Measurements from ENCODE around the gene ANKS3.

The ANKS3 gene

DNA sequence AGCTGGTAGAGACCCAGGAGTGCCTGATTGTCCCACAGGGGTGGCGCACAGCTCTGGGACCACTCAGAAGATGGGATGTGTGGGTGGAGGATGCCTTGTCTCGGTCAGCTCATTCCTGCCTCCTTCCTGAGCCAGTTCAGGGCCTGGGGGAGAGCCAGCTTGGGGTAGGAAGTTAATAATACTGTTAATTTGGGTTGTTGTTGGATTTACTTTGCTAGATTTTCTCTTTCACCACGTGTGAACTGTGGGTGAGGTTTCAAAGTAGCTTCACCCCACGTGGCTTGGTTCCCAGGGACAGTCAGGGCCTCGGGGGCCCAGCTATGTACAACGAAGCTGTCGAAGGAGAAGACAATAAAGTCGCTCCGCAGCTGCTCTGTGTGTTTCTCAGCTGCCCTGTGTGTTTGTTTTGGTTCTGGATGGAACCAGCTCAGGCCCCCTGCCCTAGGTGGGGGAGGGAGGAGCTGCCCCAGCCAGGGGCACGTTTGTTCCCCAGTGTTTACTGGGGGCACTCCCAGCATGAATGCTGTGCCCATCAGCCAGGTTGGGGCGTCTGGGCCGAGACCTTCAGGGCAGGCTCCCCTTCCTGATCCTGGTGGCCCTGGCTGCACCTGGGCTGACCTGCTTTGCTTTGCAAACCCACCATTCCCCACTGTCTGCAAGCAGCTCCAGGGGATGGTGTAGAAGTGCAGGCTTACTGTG lies 38.4 kb downstream of the ANKS3 start:
- no peak for DNase-seq (ENCODE audit: low read depth in 2 of 2)

DNA sequence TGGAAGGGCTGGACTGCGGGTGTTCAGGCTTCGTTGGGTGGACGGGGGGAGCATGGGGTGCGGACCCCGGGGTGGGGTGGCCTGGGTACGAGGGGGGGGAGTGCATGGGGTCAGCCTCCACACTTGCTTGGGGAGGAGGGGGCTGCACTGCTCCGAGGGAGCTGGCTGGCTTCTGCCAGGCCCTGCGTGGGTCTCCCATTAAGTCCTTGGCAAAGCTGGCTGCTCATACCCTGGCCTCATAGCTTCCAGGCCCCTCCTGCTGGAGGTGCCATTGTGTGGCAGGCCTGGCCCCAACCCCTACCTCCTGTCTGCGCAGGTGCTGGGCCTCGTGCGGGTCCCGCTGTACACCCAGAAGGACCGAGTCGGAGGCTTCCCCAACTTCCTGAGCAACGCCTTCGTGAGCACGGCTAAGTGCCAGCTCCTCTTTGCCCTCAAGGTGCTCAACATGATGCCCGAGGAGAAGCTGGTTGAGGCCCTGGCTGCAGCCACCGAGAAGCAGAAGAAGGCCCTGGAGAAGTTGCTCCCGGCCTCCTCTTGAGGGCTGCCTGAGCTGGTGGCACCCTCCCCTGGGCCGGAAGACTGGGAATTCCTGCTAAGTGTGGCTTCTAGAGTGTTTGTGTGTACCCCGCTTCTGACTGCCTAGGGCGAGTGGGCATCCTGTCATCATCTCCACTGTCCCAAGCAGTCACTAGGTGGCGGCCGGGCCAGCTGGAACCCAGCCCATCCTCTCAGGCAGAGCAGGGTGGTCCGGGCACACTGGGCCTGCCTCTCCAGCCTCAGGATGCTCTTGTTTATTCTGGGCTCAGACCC lies 39.2 kb downstream of the ANKS3 start:
- no peak for DNase-seq (ENCODE audit: low read depth in 2 of 2)

DNA sequence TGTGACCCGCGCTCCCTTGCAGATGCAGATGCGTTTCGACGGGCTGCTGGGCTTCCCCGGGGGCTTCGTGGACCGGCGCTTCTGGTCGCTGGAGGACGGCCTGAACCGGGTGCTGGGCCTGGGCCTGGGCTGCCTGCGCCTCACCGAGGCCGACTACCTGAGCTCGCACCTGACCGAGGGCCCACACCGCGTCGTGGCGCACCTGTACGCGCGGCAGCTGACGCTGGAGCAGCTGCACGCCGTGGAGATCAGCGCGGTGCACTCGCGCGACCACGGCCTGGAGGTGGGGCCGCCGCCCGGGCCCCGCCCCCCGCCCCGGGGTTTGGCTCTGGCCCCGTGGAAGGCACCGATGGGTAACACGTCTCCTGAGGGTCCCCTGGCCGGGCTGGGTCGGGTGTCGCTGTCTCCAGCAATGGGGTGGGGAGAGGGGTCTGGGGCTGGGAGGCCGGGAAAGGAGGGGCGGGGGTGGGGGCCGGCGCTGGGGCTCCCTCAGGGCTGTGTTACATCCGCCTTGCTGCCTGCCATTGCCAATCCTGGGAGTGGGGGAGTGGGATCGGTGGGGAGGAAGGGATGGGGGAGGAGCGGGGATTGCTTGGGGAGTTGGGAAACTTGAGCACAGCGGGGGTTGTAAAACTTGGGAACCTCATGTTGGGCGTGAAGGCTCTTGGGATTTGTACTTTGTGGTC lies 40.0 kb downstream of the ANKS3 start:
- peak; percentile 12 to 46 for DNase-seq (ENCODE audit: low read depth in 2 of 2)

DNA sequence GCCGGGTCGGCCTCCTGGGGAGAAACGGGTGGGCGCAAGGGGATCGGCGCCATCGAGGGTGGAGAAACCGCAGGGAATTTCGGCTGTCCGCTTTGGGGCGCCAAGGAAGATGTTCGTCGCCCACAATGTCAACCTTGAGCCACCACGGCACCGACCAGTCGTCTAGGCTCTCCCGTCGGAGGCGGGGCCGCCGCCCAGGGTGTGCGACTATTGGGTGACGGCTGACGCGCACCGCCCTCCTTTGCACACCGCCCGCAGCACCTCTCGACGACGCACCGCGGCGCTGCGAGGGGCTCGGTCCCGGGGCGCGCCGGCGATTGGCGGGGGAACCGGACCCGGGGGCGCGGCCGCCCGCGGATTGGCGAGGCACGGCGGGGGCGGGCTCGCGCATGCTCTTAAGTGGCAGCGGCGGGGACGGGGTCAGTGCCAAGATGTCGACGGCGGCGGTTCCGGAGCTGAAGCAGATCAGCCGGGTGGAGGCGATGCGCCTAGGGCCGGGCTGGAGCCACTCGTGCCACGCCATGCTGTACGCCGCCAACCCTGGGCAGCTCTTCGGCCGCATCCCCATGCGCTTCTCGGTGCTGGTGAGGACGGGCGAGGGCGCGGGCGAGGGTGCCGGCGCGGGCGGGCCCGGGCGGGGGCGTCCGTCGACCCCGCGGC lies 40.6 kb downstream of the ANKS3 start, which contains the start of gene NUDT16L1:
Gene NUDT16L1 (plus strand): TSS at position 267 of the 660 bp plus-strand sequence. CDS start 165 bp downstream, at position 432.
- peak; percentile 95 to 97 for DNase-seq (ENCODE audit: low read depth in 2 of 2)

DNA sequence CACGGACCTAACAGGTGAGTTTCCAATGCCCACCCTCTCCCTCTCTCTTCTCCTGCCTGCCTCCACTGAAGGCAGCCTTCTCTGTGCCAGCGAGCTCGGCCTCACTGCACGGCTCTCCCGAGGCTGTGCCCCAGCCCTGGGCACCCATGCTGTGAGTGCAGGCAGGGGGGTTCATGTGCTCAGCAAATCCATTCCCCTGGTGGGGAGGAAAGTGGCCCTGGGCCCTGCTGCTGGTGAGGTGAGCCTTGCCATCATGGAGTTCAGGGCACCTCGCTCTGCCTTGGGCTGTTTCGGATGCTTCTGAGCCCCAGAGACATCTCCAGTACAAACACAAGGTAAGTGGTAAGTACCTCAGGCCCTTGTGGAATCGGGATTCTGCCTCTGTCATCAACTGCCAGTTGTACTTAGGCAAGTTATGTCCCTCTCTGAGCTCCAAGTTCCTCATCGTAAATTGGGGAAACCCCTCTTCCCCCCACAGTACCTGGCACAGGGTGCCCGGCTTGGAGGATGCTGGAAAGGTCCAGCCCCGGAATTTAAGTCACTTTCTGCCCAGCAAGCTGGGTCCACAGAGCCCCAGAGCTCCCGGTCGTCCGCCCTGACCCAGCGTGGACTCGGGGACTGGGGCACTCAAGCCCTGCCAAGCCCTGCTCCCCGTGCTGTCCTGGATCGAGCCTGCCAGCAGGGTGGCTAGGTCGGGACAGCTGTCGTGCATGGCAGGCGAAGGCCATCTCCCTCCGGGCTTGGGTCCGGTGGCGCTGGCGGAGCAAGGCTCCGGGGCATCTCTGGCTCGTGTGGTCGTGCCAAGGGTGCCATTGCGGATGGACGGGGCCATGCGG lies 41.4 kb downstream of the ANKS3 start:
- DNase-seq (ENCODE audit: low read depth in 2 of 2), result no peak

DNA sequence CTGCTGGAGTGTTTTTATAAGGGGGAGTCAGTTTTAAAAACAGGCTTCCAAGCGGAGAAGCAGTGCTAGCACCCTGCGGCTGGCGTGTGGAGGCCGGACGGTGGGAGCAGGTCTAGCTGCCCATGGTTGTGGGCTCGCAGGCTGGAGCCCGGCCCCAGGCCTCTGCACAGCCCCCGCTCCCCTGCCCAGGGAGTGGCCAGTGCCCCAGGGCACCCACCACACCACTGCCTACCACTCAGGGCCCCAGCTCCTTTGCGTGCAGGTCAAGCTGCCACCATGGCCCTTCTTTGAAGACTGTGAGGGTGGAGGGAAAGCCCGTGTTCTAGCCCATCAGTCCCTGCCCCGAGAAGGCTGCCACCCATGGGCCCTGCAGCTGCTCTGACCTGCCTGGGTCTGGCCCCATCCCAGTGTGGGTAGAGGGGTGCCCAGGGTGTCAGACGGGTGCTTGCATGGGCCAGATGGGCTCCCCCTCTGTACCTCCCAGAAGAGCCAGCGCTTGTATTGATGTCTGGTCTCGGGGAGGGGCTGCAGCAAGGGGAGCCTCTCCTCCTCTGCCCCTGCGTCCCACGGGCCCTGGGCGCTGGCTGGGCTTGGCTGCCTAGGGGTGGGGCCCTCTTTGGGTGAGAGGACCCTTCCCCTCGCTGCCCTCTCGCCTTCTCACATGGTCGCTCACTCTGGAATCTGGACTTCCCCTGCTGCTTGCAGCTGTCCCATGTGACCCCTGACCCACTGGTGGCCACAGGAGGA lies 42.2 kb downstream of the ANKS3 start:
- no peak for DNase-seq (ENCODE audit: low read depth in 2 of 2)

DNA sequence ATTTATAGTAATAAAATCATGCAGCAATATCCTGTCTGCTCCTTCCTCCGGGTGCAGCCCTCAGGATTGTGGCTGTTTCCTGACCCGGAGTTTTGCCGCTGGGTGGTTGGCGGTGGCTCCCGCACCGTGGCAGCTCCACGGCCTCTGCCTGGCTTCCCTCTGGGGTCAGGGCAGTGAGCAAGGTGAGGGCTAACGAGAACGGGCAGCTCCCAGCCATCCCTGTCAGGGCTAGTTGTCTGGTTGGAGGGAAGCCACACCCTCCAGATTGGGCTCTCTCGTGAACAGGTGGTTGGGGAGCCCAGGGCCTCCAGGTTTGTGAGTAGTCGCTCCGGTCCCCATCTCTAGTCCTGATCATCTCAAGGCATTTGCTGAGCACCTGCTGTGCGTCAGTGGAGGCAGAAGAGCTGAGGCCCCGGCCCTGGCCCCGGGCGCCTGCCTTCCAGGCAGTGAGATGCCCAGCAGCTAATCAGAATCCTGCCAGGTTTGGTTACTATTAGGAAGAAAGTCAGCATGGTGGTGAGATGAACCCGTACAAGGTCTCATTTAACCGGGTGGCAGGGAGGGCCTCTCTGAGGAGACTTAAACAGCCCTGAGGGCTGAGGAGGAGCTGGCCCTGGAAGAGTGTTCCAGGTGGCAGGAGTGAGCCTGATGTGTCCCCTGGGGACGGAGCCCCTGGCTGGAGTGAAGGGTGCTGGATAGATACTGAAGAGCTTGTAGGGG lies 43.0 kb downstream of the ANKS3 start:
- no peak for DNase-seq (ENCODE audit: low read depth in 2 of 2)

DNA sequence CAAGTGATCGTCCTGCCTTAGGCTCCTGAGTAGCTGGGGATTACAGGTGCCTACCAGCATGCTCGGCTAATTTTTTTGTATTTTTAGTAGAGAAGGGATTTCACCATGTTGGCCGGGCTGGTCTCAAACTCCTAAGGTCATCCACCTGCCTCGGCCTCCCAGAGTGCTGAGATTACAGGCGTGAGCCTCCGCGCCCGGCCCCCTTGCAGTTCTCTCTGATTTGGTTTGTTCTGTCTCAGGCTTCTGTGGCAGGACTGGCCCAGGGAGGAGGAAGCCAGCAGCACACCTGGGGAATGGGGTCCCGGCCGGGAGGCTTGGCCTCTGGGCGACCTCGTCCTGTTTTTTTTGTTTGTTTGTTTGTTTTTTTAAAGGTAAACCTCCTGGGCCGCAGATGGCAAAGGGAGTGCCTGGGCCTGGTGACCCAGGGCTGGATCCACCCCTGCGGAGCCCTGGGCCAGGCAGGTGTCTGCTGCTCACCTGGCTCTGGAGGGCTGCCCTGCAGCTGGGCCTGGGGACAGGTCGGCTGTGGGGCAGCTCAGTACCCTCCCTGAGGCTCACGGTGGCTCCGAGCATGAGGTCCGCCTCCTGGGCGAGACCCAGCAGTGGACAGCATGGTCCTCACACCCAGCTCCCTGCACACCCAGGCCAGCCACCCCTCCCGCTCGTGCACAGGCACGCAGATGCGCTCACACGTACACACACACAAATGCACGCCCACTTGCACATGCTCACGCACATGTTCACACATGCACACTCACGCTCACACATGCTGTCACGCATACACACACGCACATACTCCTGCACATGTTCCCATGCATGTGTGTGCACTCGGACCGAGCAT lies 44.0 kb downstream of the ANKS3 start:
- no peak for DNase-seq (ENCODE audit: low read depth in 2 of 2)

DNA sequence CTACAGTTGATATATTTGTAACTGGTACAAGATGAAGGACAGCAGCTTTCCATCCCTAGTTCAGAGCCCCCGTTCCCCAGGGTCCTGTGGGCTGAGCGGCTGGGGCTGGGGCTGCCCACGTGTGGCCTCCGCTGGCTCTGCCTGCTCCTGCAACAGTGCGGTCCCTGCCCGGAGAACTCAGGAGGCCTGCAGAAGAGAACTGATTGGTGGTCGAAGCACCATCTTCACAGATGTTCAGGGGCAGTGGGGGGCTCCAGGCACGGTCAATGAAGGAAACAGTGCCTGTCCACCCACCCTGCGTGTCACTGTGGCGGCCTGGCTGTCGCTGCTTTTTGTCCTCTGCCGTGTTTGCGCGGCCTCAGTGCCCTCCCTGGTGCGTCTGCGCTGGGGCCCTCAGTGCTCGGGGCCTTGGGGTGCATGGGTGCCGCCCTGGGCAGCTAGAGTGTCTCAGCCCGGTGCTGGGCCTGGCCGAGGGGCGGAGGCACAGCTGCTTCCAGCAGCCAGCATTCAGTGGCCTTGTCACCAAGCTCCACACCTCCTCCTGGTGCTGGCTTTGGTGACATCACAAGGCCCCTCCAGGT lies 44.9 kb downstream of the ANKS3 start:
- DNase-seq (ENCODE audit: low read depth in 2 of 2), result no peak

DNA sequence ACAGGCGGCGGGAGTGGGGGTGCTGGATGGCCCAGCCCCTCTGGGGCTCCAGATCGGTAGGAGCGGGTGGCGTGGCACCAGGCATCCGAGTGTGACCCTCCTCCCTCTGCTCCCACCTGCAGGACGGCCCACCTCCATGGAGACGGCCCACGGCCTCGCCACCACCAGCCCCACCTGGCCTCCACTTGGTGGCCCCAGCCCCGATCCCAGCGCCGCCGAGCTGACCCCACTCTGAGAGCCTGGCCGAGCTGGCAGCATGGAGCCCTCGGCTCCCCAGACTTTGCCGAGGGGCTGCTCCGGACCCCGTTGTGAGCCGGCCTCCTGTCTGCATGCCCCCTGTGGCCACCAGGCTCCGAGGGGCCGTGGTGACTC lies 45.4 kb downstream of the ANKS3 start:
- DNase-seq (ENCODE audit: low read depth in 2 of 2), result no peak

DNA sequence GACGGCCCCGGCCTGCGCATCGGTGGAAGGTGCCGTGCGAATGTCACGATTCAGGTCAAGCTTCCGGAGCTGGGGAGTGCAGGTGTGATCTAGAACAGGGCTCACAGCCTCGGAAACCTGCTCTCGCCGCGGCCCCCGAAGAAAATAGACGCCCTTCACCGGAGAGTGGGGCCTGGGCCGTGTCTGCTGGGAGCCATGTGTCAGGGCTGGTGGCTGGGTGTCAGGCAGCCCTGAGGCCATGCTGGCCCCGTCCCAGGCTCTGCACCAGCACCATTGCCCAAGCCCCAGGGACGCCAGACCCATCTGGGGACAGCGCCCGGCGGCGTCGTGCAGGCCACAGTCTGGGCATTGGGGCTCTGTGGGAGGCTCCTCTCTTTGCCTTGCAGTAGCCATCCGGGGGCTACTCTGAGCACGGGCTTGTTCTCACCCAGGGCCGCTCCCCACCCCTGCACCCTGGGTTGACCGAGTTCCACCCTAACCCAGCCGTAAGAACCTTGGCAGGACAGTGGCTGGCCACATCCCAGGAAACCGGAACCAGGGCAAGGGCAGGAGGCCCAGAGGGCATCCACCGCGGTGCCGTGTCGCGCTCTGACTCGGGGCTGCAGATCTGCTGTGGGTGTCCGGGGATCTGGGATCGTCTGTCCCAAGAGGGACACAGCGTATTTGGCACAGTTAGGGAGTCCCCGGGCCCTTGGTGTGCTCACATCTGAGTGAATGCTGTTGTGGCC lies 46.0 kb downstream of the ANKS3 start:
- DNase-seq (ENCODE audit: low read depth in 2 of 2), result no peak

DNA sequence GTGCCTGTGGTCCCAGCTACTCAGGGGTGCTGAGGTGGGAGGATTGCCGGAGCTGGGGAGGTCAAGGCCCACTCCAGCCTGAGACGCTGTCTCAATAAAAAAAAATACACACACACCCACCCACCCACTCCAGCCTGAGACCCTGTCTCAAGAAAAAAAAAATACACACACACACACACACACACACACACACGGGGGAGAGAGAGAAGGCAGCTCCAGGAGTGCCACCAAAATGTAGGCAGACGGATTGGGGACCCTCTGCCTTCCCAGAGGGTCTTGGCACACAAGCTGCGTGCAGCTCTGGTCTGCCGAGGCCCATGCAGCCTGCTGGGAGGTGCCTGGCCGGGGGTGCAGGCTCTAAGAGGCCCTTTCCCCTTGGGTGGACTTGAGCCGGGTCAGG lies 46.7 kb downstream of the ANKS3 start:
- no peak for DNase-seq (ENCODE audit: low read depth in 2 of 2)

DNA sequence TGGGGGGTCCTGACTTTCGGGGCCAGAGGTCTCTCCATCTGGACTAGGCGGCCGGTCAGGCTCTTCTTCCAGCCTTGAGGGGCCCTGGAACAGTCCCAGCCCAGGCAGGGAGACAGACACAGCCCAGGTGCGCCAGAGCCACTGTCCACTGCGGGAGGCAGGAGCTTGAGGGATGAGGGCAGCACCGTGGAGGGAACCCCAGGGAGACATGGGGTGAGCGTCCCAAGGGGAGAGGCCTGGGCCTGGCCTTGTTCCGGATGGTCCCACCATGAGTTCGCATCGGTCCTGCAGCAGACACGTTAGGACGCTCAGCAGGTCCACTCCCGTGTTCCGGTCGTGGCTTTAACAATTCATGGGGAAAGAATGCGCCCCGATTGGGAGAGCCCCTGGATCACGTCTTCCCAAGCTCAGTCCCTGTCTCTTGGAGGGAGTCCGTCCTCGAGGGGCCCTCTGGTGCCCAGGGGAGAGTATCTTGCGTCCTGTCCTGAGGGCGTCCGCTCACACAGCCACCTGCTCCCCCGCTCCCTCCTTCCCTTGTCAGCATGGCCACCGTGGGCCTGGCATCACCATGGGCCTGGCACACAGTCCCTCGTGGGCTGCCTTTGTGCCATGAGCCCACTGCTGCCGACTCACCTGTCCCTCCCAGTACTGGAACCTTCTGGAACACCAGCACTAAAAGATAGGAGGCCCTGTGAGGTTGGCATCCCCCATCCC lies 47.4 kb downstream of the ANKS3 start:
- no peak for DNase-seq (ENCODE audit: low read depth in 2 of 2)

DNA sequence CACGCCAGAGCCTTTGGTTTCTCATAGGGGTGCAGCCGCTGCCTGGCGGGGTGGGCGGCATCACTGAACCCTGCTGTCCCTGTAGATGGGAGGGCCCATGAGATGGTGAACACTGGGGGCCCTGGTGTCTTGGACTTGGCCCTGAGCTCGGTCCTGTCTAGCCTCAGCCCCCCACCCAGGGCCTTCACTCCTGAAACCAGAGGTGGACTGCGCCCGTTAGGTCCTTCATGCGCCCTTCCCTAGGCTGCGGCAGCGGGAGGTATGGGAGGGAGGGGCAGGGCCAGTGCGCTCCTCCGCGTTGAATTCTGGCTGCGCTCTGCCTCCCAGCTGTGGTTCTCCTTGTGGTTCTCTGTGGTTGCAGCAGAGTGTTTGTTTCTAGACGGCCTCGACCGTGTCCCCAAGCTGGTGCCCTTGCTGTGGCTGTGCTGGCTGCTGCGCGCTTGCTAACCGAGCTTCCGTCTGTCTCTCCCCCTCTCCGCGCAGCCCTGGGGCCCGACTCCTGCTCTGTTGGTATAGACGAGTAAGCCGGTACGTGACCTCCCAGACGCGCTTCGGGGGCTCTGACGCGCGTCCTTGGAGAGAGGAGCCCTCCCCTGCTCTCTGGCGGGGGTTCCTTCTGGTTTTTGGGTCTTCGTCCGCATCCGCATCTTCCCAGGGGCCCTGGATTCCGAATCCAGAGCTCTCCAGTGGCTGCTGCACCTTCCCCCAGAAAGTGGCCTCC lies 48.1 kb downstream of the ANKS3 start:
- DNase-seq (ENCODE audit: low read depth in 2 of 2), result no peak

DNA sequence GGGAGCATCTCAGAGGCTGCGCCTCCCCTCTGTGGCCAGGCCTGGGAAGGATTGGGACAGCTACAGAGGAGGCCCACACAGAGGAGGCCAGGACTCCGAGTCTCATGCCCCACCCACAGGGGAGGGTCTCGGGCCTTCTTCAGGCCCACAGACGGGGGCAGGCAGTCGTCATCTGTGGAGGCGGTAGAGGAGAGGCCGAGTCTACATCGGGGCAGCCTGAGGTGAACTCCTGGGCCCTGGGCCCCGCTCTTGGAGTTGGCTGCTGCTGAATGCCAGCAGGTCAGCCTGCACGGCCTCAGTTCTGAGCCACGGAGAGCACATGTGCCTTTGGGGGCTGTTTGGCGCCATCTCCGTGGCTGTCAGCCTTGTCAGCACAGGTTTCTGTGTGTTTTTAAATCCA lies 48.8 kb downstream of the ANKS3 start:
- DNase-seq (ENCODE audit: low read depth in 2 of 2), result no peak

DNA sequence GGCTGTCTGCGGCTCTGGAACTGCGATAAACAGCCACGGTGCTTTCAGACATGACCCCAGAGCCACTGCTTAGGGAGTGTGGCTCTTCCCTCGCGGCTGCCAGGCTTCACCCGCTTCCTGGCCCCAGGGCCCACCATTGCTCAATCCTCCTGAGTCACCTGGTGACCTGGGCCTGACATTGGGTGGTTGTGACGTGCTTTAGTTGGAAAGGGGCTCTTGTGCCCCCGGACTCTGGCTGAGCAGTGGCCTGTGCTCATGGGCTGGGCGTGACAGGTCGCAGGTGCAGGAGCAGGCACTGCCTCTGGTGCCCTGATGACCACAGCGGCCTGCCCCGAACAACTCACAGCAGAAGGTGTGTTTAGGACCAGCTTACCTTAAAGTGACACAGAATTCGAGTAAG lies 49.3 kb downstream of the ANKS3 start:
- DNase-seq (ENCODE audit: low read depth in 2 of 2), result no peak

All from stimulated activated CD4-positive, alpha-beta T cell treated with anti-CD3 and anti-CD28 coated beads, Interleukin-1b, Interleukin-23, amount 100 ng/mL, for 4 hours (primary cell).